Epithelial cell of prostate (primary cell): ENCODE results near the gene RSF1.

Experiments used
- DNase-seq: peaks from one replicate; pipeline ENCODE4 v3.0.0-alpha.2; 2011; ENCODE audit warnings: low read depth, low spot score
- H3K27ac ChIP-seq: fragments of 450-650 bp; 2 replicates; pipeline ENCODE4 v1.5.1; 2017; ENCODE audit warnings: mild to moderate bottlenecking

Gene RSF1

DNA sequence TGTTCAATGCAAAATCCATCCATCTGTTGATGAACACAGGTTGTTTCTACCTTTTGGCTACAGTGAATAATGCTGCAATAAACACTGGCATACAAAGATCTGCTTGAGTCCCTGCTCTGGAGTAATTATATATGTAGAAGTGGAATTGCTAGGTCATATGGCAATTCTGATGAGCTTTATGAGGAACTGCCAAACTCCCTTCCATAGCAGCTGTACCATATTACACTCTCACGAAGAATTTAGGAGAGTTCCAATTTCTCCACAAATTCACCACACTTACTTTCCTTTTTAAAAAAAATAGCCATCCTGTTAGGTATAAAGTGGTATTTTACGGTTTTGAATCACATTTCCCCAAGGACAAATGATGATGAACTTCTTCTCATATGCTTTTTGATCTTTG, 62.2 kb downstream of the RSF1 start:
- no peak for DNase-seq
- H3K27ac ChIP-seq, result no peak overlapping the region

DNA sequence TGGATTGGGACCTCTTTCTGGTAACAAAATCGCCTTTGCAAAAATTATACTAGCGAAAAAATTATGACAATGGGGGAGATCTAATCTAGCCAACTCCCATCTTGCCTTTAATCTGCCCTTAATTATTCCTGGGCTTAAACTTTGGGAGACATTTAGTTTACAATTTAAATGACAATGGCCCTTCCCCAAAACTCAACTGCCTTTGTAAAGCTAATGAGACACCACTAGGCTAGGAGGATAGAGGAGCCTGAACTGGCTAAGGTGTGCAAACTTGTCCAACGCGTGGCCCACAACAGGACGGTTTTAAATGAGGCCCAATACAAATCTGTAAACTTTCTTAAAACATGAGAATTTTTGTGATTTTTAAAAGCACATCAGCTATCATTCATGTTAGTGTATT, 67.3 kb downstream of the RSF1 start:
- no peak for DNase-seq
- no peak overlapping the region for H3K27ac ChIP-seq

DNA sequence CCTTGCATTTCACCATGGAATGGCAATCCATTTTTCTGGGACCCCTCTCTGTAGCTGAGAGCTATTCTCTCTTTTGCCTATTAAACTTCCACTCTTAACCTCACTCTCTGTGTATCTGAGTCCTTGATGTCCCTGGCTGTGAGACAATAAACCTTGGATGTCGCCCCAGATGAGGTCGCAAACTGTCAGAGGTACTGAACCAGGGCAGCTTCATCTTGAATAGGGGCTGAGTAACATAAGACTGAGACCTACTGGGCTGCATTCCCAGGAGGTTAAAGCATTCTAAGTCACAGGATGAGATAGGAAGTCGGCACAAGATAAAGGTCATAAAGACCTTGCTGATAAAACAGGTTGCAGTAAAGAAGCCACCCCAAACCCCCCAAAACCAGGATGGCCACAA, 68.0 kb downstream of the RSF1 start:
- DNase-seq, result no peak
- H3K27ac ChIP-seq, result no peak overlapping the region

DNA sequence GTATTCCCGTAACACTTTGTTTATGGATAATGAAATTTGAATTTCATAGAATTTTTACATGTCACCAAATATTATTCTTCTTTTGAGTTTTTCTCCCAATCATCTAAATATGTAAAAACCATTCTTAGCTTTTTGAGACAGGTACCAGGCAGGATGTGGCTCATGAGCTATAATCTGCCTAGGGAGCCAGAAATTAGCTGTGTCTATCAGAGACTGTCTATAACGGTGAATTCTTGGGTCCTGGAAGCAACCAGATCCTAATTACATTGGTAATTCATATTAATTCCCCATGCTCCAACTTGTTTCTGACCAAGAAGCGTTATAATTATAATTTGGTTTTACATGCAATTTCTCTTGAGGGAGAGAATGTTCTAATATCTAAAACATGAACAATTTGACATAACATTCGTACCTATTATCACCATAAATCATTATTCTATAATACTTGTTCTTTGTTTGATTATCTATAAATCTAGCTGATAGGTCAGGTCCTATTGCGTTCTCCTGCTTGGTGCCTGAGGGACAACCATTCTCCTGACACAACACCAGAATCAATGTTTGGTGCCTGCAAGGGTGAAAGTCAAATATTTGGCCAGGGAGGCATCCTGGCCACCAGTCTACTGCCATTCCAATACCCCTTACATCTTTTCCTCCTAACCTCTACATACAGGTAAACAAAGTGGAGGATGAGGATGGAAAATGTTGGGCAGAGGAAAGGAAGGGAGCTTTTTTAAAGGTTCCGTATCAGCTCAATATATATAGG, 69.9 kb downstream of the RSF1 start:
- DNase-seq, result no peak
- no peak overlapping the region for H3K27ac ChIP-seq

DNA sequence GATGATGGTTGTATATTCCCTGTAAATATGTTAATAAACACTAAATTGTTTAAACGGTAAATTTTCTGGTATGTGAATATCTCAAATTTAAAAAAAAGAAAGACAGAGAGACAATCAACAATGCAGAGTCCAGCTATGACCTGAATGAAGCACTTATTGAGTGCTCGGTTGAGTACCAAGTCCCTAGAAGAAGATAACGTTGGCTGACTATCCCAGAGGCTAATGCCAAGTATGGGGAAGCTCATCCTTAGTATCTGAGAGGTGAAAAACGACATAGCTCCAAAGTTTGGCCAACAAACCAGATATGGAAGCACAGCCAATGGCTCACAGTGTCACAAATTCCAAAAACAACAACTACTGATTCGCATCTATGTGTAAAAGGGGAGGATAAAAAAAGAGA, 71.3 kb downstream of the RSF1 start:
- DNase-seq, result no peak
- no peak overlapping the region for H3K27ac ChIP-seq

DNA sequence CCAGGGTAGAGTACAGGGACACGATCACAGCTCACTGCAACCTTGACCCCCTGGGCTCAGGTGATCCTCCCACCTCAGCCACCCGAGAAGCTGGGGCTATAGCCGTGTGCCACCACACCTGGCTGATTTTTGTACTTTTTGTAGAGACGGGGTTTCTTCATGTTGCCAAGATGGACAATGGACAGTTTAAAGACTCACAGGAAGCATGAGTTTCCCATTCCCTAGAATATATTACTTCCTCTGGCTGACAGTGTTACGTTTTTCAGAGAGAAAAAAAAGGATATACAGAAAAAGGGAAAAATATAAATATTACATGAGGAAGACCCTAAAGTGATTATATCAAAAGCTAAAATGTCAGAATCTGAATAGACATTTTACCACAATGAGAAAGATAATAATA, 72.3 kb downstream of the RSF1 start:
- no peak overlapping the region for H3K27ac ChIP-seq
- DNase-seq, result no peak

DNA sequence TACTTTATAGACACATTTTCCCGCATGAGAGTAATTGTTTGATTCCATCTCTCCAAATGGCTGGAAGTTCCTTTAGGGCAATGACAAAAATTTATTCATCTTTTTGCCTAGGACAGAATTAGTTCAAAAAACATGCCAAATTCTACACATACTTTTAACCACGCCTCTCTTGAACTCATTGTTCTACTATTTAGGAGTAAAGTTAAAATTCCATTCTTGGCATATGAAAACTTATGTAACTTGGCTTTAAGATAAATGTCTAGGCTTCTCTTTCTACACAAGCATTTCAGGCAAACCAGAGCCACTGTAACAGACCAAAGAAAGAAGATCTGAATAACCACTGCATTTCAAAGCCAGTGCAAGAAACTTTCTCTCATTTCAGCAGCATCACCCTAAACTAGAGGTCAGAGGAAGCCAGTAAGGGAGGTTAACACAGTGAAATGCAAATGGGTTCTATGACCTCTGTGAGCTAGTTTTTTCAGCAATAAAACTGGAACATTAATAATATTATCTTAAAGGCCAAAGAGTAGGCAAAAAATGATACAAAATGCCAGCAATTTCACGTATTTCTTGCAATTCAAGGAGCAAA, 73.0 kb downstream of the RSF1 start:
- H3K27ac ChIP-seq, result no peak overlapping the region
- DNase-seq, result no peak

DNA sequence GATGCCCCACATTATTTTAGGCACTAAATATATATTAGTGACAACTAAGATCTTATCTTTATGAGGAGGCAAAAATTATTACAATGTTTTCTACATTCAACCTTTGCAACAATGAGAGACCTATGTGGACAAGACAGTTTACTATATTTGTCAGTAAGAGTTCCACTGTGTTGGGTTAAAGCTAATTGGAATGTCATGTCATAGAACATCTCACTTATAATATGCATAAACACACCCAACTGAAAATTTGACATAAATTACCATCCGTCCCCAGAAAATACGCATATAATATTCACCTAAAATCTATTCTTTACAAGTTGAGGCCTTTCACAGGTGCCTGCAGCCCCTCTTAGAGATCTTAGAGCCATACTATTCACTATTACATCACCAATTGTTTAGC, 84.0 kb downstream of the RSF1 start:
- no peak overlapping the region for H3K27ac ChIP-seq
- DNase-seq, result no peak

DNA sequence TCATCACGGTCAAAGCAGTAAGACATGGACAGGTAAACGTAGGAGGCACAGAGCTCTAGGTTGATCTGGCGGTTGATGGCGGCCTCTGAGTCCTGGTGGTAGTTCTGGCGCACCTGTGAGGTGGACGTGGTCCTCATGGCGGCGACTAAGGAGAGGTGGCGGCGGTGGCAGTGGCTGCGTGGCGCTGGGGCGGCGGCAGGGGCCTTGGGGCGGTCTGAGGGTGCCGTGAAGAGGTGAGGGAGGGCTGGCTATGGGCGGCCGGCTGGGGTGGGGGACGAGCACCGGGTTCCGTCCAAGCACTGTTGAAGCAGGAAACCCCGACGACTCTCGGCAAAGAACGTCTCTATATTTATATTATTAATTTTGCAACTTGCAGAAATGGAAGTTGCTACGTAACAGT, 85.6 kb downstream of the RSF1 start:
- H3K27ac ChIP-seq, result no peak overlapping the region
- no peak for DNase-seq

DNA sequence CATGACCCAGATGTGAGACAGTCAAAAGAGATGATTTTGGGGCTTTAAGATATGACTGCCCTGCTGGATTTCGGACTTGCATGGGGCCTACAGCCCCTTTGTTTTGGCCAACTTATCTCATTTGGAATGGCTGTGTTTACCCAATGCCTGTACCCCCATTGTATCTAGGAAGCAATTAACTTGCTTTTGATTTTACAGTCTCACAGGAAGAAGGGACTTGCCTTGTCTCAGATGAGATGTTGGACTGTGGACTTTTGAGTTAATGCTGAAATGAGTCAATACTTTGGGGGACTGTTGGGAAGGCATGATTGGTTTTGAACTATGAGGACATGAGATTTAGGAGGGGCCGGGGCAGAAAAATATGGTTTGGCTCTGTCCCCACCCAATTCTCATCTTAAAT, 88.4 kb downstream of the RSF1 start:
- no peak for DNase-seq
- H3K27ac ChIP-seq, result no peak overlapping the region

DNA sequence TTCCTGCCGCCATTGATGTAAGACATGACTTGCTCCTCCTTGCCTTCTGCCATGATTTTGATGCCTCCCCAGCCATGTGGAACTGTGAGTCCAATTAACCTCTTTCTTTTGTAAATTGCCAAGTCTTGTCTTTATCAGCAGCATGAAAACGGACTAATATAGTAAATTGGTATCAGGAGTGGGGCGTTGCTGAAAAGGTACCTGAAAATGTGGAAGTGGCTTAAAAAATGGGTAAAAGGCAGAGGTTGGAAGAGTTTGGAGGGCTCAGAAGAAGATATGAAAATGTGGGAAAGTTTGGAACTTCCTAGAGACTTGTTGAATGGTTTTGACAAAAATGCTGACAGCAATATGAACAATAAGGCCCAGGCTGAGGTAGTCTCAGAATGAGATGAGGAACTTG, 89.7 kb downstream of the RSF1 start:
- DNase-seq, result no peak
- no peak overlapping the region for H3K27ac ChIP-seq

DNA sequence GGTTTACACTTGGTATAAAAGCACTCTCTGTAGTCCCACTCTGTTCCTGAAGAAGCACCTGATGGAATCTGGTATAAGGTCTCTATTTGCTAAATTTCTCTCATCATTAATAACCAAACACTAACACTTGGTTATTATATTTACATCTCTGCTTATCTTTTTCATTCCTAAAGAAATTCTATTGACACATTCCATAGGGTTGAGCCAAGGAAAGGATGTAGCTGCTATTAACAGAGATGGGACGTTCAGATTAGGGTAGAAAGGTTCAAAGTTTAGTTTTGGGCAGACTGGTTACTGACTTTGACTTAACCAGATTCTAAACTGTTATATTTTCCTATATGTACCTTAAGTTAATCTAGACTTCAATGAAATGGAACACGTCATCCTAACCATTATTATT, 91.5 kb downstream of the RSF1 start:
- DNase-seq, result no peak
- H3K27ac ChIP-seq, result no peak overlapping the region

DNA sequence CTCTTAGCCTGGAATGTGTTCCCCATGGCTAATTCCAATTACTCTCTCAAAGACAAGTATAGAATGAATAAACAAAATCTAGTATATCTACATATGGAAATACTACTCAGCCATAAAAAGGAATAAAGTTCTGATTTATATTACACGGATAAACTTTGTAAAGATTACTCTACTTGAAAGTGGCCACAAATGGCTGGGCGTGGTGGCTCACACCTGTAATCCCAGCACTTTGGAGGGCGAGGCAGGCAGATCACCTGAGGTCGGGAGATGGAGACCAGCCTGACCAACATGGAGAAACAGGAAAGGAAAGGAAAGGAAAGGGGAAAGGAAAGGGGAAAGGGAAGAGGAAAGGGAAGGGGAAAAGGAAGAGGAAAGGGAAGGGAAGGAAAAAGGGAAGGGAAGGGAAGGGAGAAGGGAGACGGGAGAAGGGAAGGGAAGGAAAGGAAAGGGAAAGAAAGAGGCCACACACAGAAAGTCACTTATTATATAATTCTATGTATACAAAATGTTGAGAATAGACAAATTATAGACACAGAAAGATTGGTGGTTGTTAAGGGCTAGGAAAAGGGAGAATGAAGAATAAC, 92.2 kb downstream of the RSF1 start:
- DNase-seq, result no peak
- no peak overlapping the region for H3K27ac ChIP-seq

DNA sequence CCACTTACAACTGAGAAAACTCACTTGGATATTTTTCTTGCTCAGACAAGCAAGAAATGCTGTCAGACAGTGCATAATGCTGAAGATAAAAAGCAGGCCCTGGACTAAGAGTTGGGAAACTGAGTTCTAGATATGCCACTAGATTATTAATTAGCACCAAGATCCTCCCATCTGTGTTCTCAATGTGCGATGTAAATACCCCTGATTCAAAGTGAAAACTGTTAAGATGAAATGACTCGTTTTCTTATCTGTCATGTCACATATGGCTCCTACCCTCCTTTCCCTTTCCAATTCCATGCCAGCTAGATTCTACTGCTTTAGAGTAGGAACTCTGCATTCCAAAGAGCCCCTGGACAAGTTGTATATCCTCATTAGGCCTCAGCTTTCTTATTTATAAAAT, 94.0 kb downstream of the RSF1 start:
- DNase-seq, result no peak
- H3K27ac ChIP-seq, result no peak overlapping the region

DNA sequence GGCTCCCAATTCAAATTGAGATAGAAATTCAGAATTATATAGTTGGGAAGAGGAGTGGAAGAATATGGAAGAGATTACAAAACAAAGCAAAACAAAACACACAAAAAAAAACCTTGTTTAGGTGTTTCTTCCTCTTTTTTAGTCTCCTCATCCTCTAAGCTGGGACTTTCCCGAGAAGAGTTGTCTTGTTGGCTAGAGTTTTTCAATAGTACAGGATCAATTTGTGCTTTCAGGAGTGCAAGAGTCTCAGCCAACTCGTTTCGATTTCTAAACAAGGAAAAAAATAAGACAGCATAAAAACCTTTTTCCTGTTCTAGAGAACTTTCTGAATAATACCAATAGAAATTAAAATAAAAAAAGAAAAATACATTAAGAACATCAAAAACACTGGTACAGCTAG, 95.1 kb downstream of the RSF1 start:
- no peak overlapping the region for H3K27ac ChIP-seq

DNA sequence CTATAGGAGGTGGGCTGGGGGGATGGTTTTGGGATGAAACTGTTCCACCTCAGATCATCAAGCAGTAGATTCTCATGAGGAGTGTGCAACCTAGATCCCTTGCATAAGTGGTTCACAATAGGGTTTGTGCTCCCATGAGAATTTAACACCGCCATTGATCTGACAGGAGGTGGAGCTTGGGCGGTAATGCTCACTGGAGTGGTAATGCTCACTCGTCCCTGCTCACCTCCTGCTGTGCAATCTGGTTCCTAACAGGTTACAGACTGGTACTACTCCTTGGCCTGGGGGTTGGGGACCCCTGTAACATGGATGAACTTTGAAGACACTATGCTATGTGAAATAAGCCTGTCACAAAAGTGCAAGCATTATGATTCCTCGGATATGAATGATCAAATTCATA, 95.9 kb downstream of the RSF1 start:
- DNase-seq, result no peak
- H3K27ac ChIP-seq, result no peak overlapping the region

More for the DNA sequence above, 95.1 kb downstream of the RSF1 start:
- no peak for DNase-seq

DNA sequence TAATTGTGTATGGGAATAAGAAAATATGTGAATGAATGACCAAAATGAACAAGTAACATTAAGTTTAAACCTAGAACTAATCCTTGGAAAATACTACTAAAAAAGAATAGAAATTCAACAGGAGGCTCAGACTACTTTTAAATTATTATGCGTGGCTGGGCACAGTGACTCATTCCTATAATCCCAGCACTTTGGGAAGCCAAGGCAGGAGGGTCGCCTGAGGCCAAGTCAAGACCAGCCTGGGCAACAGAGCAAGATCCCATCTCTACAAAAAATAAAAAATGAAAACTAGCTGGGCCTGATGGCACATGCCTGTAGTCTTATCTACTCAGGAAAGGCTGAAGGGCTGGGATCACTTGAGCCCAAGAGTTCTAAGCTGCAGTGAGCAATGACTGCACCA, 97.5 kb downstream of the RSF1 start:
- DNase-seq, result no peak
- H3K27ac ChIP-seq, result no peak overlapping the region

DNA sequence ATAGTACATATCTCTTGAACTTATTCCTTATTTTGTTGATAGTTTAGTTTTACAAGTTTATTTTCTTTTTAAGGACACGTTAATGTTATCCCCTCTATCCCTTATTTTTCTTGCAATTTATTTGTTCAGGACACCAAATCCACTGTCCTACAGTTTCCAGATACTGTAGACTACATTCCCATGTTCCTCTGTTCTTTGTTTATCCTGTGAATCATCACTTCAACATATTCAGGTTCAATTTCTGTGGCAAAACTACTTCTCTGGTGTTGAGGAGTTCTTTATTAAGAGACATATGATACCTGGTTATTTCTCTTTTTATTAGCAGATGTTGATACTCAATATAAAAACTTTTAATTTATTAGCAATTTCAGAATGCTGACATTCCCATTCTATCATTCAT, 110.2 kb downstream of the RSF1 start:
- H3K27ac ChIP-seq, result no peak overlapping the region
- no peak for DNase-seq

DNA sequence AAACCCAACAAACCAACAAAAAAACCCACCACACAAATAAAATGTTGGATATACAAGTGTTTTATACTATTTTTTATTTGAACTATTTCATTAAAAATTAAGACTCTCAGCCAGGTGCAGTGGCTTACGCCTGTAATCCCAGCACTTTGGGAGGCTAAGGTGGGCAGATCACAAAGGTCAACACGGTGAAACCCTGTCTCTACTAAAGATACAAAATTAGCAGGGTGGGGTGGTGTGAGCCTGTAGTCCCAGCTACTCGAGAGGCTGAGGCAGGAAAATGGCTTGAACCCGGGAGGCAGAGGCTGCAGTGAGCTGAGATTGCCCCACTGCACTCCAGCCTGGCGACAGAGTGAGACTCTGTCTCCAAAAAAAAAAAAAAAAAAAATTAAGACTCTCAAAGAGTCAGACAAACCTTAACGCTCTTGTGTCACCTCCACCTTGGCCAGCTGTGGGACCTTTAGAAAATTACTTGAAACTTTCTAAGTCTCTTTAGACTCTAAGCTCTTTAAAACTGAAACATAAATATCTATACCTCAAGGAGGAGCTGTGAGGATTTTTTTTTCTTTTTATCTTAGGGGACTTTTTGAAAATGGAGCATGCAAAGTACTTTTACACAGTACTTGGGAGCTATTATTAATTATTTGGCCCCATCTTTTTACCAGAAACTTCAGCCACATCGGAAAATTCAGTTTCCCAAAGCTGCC, 114.5 kb downstream of the RSF1 start:
- no peak for DNase-seq
- H3K27ac ChIP-seq, result peak overlapping the region; percentile 54

DNA sequence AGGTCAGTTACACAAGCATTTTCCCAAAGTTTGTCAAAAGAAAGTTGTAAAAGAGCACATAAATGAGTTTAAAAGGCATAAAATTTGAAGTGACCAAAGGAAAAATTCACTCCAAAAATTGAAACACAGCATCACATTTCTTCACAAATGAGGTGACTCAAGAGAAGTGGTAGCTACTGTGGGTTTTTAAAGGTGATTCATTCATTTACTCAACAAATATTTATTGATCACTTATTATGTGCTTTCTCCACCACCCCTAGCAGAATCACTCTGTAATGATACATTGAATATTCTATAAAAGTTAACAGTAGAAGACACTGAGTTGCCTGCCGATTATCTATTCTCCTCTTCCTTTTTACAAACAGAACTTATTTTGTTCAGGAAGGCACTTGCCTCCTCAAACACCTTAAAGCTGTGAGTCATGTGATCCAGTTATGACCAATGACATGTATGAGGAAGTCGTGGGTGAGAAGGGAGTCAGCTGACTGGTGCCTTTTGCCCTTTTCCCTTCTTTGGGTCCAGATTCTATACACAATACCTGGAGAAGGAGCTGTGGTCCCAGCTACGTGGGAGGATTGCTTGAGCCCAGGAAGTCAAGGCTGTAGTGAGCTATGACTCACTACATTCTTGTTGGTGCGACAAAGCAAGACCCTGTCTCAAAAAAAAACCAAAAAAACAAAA, 115.2 kb downstream of the RSF1 start:
- peak; percentile 18 for DNase-seq
- peak overlapping the region; percentile 54 for H3K27ac ChIP-seq

DNA sequence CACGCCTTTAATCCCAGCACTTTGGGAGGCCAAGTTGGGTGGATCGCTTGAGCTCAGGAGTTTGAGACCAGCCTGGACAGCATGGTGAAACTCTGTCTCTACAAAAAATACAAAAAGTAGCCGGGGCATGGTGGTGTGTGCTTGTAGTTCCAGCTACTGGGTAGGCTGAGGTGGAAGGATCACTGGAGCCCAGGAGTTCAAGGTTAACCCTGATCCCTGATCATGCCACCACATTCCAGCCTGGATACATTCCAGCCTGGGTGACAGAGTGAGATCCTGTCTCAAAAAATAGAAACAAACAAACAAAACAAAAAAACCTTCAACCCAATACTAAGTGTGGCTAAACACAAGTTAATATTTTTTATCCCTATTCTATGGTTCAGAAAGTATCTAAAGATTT, 116.5 kb downstream of the RSF1 start:
- DNase-seq, result no peak
- H3K27ac ChIP-seq, result no peak overlapping the region
